ENCODE measurements around the gene MICAL3.

Gene MICAL3

GRCh38 chr22:18044548-18045271 lies 20.3 kb upstream of the MICAL3 start:
- no peak for TF ChIP-seq SIN3A (IDR thresholded peaks at IDR 0.05; ENCODE audit: borderline replicate concordance, insufficient read depth, low read length)
- no peak for TF ChIP-seq TAF1 (IDR thresholded peaks at IDR 0.05; ENCODE audit: borderline replicate concordance, insufficient read depth, low read length)
- no peak for TF ChIP-seq POLR2AphosphoS5 (IDR thresholded peaks at IDR 0.05; ENCODE audit: low read depth, low read length)
- TF ChIP-seq FOXP2 (optimal IDR thresholded peaks at IDR 0.05; ENCODE audit: borderline replicate concordance, extremely low read depth, extremely low read length, insufficient read depth): no peak
- TF ChIP-seq, protein P1, sequence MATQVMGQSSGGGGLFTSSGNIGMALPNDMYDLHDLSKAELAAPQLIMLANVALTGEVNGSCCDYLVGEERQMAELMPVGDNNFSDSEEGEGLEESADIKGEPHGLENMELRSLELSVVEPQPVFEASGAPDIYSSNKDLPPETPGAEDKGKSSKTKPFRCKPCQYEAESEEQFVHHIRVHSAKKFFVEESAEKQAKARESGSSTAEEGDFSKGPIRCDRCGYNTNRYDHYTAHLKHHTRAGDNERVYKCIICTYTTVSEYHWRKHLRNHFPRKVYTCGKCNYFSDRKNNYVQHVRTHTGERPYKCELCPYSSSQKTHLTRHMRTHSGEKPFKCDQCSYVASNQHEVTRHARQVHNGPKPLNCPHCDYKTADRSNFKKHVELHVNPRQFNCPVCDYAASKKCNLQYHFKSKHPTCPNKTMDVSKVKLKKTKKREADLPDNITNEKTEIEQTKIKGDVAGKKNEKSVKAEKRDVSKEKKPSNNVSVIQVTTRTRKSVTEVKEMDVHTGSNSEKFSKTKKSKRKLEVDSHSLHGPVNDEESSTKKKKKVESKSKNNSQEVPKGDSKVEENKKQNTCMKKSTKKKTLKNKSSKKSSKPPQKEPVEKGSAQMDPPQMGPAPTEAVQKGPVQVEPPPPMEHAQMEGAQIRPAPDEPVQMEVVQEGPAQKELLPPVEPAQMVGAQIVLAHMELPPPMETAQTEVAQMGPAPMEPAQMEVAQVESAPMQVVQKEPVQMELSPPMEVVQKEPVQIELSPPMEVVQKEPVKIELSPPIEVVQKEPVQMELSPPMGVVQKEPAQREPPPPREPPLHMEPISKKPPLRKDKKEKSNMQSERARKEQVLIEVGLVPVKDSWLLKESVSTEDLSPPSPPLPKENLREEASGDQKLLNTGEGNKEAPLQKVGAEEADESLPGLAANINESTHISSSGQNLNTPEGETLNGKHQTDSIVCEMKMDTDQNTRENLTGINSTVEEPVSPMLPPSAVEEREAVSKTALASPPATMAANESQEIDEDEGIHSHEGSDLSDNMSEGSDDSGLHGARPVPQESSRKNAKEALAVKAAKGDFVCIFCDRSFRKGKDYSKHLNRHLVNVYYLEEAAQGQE (IDR thresholded peaks at IDR 0.05; ENCODE audit: insufficient read depth in 1 of 2, low read depth in 2 of 2, low read length in 2 of 2): no peak

GRCh38 chr22:18042685-18043084 lies 18.3 kb upstream of the MICAL3 start:
- TF ChIP-seq TAF1 (IDR thresholded peaks at IDR 0.05; ENCODE audit: borderline replicate concordance, insufficient read depth, low read length) (no peak), SIN3A (IDR thresholded peaks at IDR 0.05; ENCODE audit: borderline replicate concordance, insufficient read depth, low read length) (no peak), FOXP2 (optimal IDR thresholded peaks at IDR 0.05; ENCODE audit: borderline replicate concordance, extremely low read depth, extremely low read length, insufficient read depth) (no peak), POLR2AphosphoS5 (IDR thresholded peaks at IDR 0.05; ENCODE audit: low read depth, low read length) (no peak)
- TF ChIP-seq, protein P1 (IDR thresholded peaks at IDR 0.05; ENCODE audit: insufficient read depth in 1 of 2, low read depth in 2 of 2, low read length in 2 of 2): no peak

- TF ChIP-seq SIN3A (IDR thresholded peaks at IDR 0.05; ENCODE audit: borderline replicate concordance, insufficient read depth, low read length) (no peak), FOXP2 (optimal IDR thresholded peaks at IDR 0.05; ENCODE audit: borderline replicate concordance, extremely low read depth, extremely low read length, insufficient read depth) (no peak), POLR2AphosphoS5 (IDR thresholded peaks at IDR 0.05; ENCODE audit: low read depth, low read length) (no peak), TAF1 (IDR thresholded peaks at IDR 0.05; ENCODE audit: borderline replicate concordance, insufficient read depth, low read length) (no peak)
- TF ChIP-seq, protein P1 (IDR thresholded peaks at IDR 0.05; ENCODE audit: insufficient read depth in 1 of 2, low read depth in 2 of 2, low read length in 2 of 2): no peak
Observed at GRCh38 chr22:18035751-18036150, 11.4 kb upstream of the MICAL3 start.

DNA sequence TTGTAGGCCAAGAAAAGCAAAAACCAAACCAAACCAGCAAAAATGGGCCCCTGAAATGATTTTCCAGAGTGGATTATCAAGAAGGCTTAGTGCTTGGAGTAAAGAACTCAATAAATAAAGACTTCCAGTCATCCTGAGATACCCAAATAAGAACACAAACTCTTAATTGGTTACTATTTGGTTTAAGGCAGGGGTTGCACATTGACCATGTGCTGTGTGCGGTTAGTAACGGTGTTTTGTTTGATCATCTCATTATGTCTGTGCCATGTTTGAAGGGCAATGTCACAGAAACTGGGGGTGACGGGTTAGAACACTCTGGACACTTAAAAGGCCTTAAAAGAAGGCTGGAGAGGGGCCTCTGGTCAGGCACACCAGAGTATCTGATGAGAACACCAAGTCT lies 9.7 kb upstream of the MICAL3 start:
- TF ChIP-seq SIN3A (IDR thresholded peaks at IDR 0.05; ENCODE audit: borderline replicate concordance, insufficient read depth, low read length) (no peak), TAF1 (IDR thresholded peaks at IDR 0.05; ENCODE audit: borderline replicate concordance, insufficient read depth, low read length) (no peak), POLR2AphosphoS5 (IDR thresholded peaks at IDR 0.05; ENCODE audit: low read depth, low read length) (no peak)

DNA sequence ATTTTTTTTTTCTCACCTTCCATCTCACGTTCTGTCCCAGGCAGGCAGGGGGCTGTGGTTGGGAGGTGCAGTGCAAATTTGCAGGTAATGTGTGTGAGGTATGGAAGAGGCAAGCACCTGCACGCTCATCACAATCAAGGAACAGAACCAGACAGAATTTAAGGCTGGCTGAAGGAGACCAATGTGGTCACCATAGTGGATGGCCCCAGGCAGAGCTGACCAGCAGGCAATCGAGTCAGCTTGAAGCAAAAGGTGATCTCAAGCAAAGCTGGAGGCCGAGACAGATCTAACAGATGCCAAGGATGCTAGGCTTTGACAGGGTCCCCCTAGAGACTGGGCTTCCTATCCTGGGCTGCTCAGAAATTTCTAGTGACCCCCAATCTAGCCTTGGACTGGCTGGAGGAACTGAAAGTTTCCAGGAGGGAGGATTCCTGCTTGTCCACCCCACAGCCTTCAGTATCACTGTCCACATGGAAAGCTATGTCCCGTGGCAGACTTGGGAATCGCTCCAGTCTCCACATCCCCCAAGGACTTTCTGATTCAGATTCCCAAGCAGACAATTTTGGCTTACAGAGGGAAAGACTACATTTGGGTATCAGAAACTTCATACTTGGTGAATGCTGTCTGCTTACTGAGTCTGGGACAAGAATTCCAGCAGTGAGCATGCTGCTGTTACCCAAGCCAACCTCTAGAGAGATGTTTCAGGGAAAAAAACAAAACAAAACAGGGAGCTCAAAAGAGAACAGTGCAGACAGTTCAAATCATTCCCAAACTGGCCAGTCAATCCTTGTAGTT lies 9.0 kb upstream of the MICAL3 start:
- TF ChIP-seq TAF1 (IDR thresholded peaks at IDR 0.05; ENCODE audit: borderline replicate concordance, insufficient read depth, low read length): no peak

Data from PFSK-1 (cell line).